H1 (cell line): ENCODE data around the gene WDR45B. TPM values are rescaled to one million over a fixed set of nuclear protein-coding genes. Genes with fewer than 3 reads are reported as not detected.

Source experiments
- CHD7 ChIP-seq: fragments of 300-600 bp; sonication (generic); IDR thresholded peaks from 2 replicates; pipeline ENCODE4 v1.7.1; 2012; ENCODE audit warnings: low read length, moderate library complexity, mild to moderate bottlenecking, inconsistent platforms; ENCODE audit not compliant: insufficient replicate concordance
- HDAC2 ChIP-seq, 2 experiments: fragments of 300-600 bp in 1 of 2; sonication (generic) in 1 of 2; IDR thresholded peaks; 2 replicates each; pipeline ENCODE4 v1.6.1; 2011 to 2012; ENCODE audit warnings: low read depth in 2 of 2, low read length in 2 of 2, mild to moderate bottlenecking in 2 of 2, moderate library complexity in 2 of 2, borderline replicate concordance in 1 of 2, inconsistent platforms in 1 of 2
- SAP30 ChIP-seq: fragments of 300-600 bp; sonication (generic); IDR thresholded peaks from 2 replicates; pipeline ENCODE4 v1.7.1; 2012; ENCODE audit warnings: low read length, moderate library complexity, mild to moderate bottlenecking, inconsistent platforms; ENCODE audit not compliant: insufficient read depth, insufficient replicate concordance
- SP2 ChIP-seq: IDR thresholded peaks from 2 replicates; pipeline ENCODE4 v1.6.1; 2012; ENCODE audit warnings: mild to moderate bottlenecking, low read length, inconsistent platforms
- SUZ12 ChIP-seq: fragments of 200-600 bp; sonication (generic); IDR thresholded peaks from 2 replicates; pipeline ENCODE4 v1.6.1; 2012; ENCODE audit warnings: mild to moderate bottlenecking, inconsistent platforms, low read length, moderate library complexity, mixed read lengths
- TCF12 ChIP-seq: IDR thresholded peaks from 2 replicates; pipeline ENCODE4 v1.6.1; 2011; ENCODE audit warnings: low read depth, mild to moderate bottlenecking, low read length
- polyA plus RNA-seq, 7 experiments: library from polyadenylated mRNA; depleted of rRNA in 3 of 7; stranded (reverse) in 5 of 7; unstranded in 2 of 7; fragments of >200 nt in 5 of 7; fragments of 200-250 nt in 2 of 7; gene quantifications; 1 replicate in 5 of 7; 2 replicates in 1 of 7; 4 replicates in 1 of 7; pipeline versions ENCODE4 v1.2.1 to v1.2.3, GENCODE V29; 2011 to 2013; ENCODE audit warnings: missing spikeins in 2 of 7, mixed read lengths in 2 of 7
- total RNA-seq: library from RNA; stranded (reverse); fragmentation: NEBNext Ultra II Directional; extraction: Animal tissue kit (Norgen Biotek cat#: 25700); gene quantifications from 2 replicates; pipeline ENCODE4 v1.2.1, GENCODE V29; 2021

The WDR45B gene
- total and polyA plus RNA-seq, 2 of the 8 experiments (the other 6 are each of a cell fraction or from before 2014, with no cell fraction given) = 82.0 to 100 TPM

- TF ChIP-seq TCF12 (no peak), CHD7 (no peak), SP2 (no peak), HDAC2 (IDR thresholded peaks at IDR 0.05; ENCODE audit: borderline replicate concordance in 1 of 2, low read depth in 2 of 2, low read length in 2 of 2) (no peak), SAP30 (no peak), SUZ12 (no peak)
Measured at GRCh38 chr17:82596296-82596695, 51.9 kb downstream of the WDR45B start (continued).
